HUES64 (cell line): Measurements from ENCODE around the gene AGPAT2.

Experiments used
- H3K27ac ChIP-seq: 2 replicates; pipeline ENCODE4 v1.7.0; 2013; ENCODE audit warnings: low read depth, low read length, inconsistent platforms
- H3K27me3 ChIP-seq: 2 replicates; pipeline ENCODE4 v1.6.1; 2013; ENCODE audit warnings: mild to moderate bottlenecking, low read length; ENCODE audit not compliant: insufficient read depth
- H3K36me3 ChIP-seq: 2 replicates; pipeline ENCODE4 v1.6.1; 2013; ENCODE audit warnings: mild to moderate bottlenecking, low read length; ENCODE audit not compliant: insufficient read depth
- H3K4me1 ChIP-seq: 2 replicates; pipeline ENCODE4 v1.6.1; 2013; ENCODE audit warnings: mild to moderate bottlenecking, low read length, moderate library complexity; ENCODE audit not compliant: insufficient read depth
- H3K4me3 ChIP-seq: 2 replicates; pipeline ENCODE4 v1.5.1; 2013; ENCODE audit warnings: mild to moderate bottlenecking, low read length, moderate library complexity
- H3K9ac ChIP-seq: 2 replicates; pipeline ENCODE4 v1.6.1; 2013; ENCODE audit warnings: mild to moderate bottlenecking, low read depth, low read length
- H3K9me3 ChIP-seq: 2 replicates; pipeline ENCODE4 v1.6.1; 2013; ENCODE audit warnings: low read depth, low read length; ENCODE audit not compliant: insufficient read depth
- WGBS: fragments of 150-250, 120-280 bp; methylation state at CpG from one replicate; pipeline ENCODE4 v1.1.7; 2013; ENCODE audit warnings: missing lambda C conversion rate; 5-methylcytosine and 5-hydroxymethylcytosine counted together

AGPAT2 gene

GRCh38 chr9:136664000-136664915 is 23.0 kb downstream of the AGPAT2 start:
- Histone ChIP-seq H3K36me3 (no peaks in the 10 kb centered on the region), H3K9me3 (no peaks in the 10 kb centered on the region), H3K9ac (no peak overlapping the region), H3K4me1 (no peaks in the 10 kb centered on the region), H3K4me3 (no peak overlapping the region), H3K27me3 (no peaks in the 10 kb centered on the region; the same call in 1 of the 2 replicates), H3K27ac (no peak overlapping the region)
- 93% methylated on average over 27 of the region's 27 CpGs for WGBS

GRCh38 chr9:136662656-136663581 is 24.3 kb downstream of the AGPAT2 start, which contains the start of gene EGFL7:
EGFL7 (plus strand) TSS chr9:136662916; CDS start chr9:136668283, 5,367 bp downstream.
- no peaks in the 10 kb centered on the region for H3K4me1 ChIP-seq
- no peaks in the 10 kb centered on the region for H3K36me3 ChIP-seq
- H3K4me3 ChIP-seq: no peak within 1 kb of the TSS
- 89% methylated on average over 38 of the region's 38 CpGs for WGBS
- no peaks in the 10 kb centered on the region; the same call in 1 of the 2 replicates for H3K27me3 ChIP-seq
- no peaks in the 10 kb centered on the region for H3K9me3 ChIP-seq
- H3K9ac ChIP-seq: no peak within 1 kb of the TSS
- no peak within 1 kb of the TSS for H3K27ac ChIP-seq

- no peak overlapping the region for H3K27ac ChIP-seq
- no peak overlapping the region for H3K4me3 ChIP-seq
- H3K36me3 ChIP-seq: no peaks in the 10 kb centered on the region
- H3K9me3 ChIP-seq: no peaks in the 10 kb centered on the region
- no peak overlapping the region for H3K9ac ChIP-seq
- WGBS: 94% methylated on average over 9 of the region's 10 CpGs
- H3K4me1 ChIP-seq: no peaks in the 10 kb centered on the region
- no peaks in the 10 kb centered on the region; the same call in 1 of the 2 replicates for H3K27me3 ChIP-seq
Measured at GRCh38 chr9:136662326-136662655, 25.0 kb downstream of the AGPAT2 start.

- Histone ChIP-seq H3K4me3 (no peak overlapping the region), H3K27ac (no peak overlapping the region), H3K9me3 (no peaks in the 10 kb centered on the region), H3K4me1 (no peaks in the 10 kb centered on the region), H3K9ac (no peak overlapping the region), H3K36me3 (no peaks in the 10 kb centered on the region), H3K27me3 (no peaks in the 10 kb centered on the region; the same call in 1 of the 2 replicates)
- 90% methylated on average over 22 of the region's 22 CpGs for WGBS
Measured at GRCh38 chr9:136661641-136662325, 25.5 kb downstream of the AGPAT2 start.

GRCh38 chr9:136660971-136661550 is 26.2 kb downstream of the AGPAT2 start:
- no peak overlapping the region for H3K4me3 ChIP-seq
- H3K9ac ChIP-seq: no peak overlapping the region
- no peak overlapping the region for H3K27ac ChIP-seq
- no peaks in the 10 kb centered on the region for H3K36me3 ChIP-seq
- H3K27me3 ChIP-seq: no peaks in the 10 kb centered on the region; the same call in 1 of the 2 replicates
- no peaks in the 10 kb centered on the region for H3K9me3 ChIP-seq
- WGBS: 90% methylated on average over 13 of the region's 13 CpGs
- H3K4me1 ChIP-seq: no peaks in the 10 kb centered on the region

GRCh38 chr9:136659861-136660784 is 27.1 kb downstream of the AGPAT2 start:
- Histone ChIP-seq H3K4me3 (no peak overlapping the region), H3K27me3 (no peaks in the 10 kb centered on the region; the same call in 1 of the 2 replicates), H3K9ac (no peak overlapping the region), H3K36me3 (no peaks in the 10 kb centered on the region), H3K4me1 (no peaks in the 10 kb centered on the region), H3K9me3 (no peaks in the 10 kb centered on the region), H3K27ac (no peak overlapping the region)
- 87% methylated on average over 21 of the region's 21 CpGs for WGBS

- no peaks in the 10 kb centered on the region for H3K9me3 ChIP-seq
- H3K4me1 ChIP-seq: no peaks in the 10 kb centered on the region
- H3K9ac ChIP-seq: no peak overlapping the region
- H3K36me3 ChIP-seq: no peaks in the 10 kb centered on the region
- H3K27me3 ChIP-seq: no peaks in the 10 kb centered on the region
- 82% methylated on average over 37 of the region's 37 CpGs for WGBS
- no peak overlapping the region for H3K4me3 ChIP-seq
- H3K27ac ChIP-seq: no peak overlapping the region
Measured at GRCh38 chr9:136658849-136659535, 28.3 kb downstream of the AGPAT2 start.

GRCh38 chr9:136657974-136658848 is 29.0 kb downstream of the AGPAT2 start:
- H3K27ac ChIP-seq: no peak overlapping the region
- H3K4me1 ChIP-seq: no peaks in the 10 kb centered on the region
- H3K9me3 ChIP-seq: no peaks in the 10 kb centered on the region
- no peaks in the 10 kb centered on the region for H3K36me3 ChIP-seq
- no peak overlapping the region for H3K9ac ChIP-seq
- WGBS: 85% methylated on average over 31 of the region's 31 CpGs
- no peaks in the 10 kb centered on the region for H3K27me3 ChIP-seq
- H3K4me3 ChIP-seq: no peak overlapping the region
